ENCODE results near the gene MACF1.

Gene MACF1

DNA sequence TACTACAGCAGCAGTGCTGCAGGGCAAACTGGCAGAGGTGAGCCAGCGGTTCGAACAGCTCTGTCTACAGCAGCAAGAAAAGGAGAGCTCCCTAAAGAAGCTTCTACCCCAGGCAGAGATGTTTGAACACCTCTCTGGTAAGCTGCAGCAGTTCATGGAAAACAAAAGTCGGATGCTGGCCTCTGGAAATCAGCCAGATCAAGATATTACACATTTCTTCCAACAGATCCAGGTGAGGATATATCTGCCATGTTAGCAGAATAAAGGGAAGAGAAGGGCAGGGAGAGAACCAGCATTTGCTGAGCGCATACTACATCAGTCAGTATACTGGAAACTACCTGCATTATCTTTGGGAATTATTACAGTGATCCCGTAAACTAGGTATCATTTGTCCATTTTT lies 157.0 kb downstream of the MACF1 start:
- no peak for DNase-seq

GRCh38 chr1:39363267-39363666 lies 158.8 kb downstream of the MACF1 start:
- no peak for DNase-seq

- DNase-seq: no peak
These were observed 163.6 kb downstream of the MACF1 start for GRCh38 chr1:39368045-39368444.

DNA sequence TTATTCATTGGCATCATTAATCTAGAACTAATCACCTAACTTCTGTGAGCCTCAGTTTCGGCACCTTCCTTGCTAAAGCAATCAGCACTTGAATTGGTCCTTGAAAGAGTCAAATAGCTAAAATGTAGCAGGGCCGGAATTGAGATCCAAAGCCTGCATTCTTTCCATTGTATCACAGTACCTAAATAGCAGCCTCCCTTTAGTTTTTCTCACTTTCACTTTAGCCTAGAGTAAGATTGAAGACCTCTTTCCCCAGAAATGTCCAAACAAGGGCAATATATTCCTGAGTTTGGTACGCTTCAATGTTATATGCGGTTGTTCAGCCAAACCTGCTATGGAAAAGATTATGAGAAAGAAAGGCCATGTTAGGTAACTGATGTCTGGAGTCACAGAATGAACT lies 165.1 kb downstream of the MACF1 start:
- no peak for DNase-seq

DNA sequence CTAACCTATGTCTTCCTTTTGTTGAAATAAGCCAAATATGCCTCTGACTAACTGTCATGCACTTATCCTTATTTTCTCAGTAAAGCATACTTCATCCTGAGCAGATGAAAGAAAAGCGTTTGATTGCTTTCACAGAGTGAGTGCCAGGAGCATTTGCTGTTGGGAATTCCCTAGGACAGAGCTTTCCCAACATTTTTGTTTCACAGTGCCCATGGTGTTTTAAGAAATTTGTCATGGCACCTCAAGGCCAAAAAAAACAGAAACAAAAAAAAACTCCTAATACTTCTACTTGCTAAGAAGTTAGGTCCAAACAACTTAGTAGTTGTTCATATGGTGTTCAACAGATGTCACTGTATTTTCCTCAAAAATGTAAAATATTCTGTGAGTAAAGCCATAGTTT lies 166.1 kb downstream of the MACF1 start:
- DNase-seq: no peak

GRCh38 chr1:39372105-39372504 lies 167.6 kb downstream of the MACF1 start:
- no peak for DNase-seq

GRCh38 chr1:39376656-39377055 lies 172.2 kb downstream of the MACF1 start:
- no peak for DNase-seq

- peak; percentile 14 for DNase-seq
These were observed 173.9 kb downstream of the MACF1 start for GRCh38 chr1:39378377-39378776.

DNA sequence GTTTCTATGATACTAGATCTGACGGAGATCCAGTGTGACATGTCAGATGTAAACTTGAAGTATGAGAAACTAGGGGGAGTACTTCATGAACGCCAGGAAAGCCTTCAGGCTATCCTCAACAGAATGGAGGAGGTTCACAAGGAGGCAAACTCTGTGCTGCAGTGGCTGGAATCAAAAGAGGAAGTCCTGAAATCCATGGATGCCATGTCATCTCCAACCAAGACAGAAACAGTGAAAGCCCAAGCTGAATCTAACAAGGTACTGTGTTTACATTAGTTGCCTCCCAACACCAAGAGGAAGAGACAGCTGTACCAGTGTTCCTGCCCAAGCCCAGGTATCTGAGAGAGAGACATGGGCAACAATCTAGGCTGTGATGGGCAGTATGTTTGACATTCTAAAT lies 174.7 kb downstream of the MACF1 start:
- DNase-seq: no peak

DNA sequence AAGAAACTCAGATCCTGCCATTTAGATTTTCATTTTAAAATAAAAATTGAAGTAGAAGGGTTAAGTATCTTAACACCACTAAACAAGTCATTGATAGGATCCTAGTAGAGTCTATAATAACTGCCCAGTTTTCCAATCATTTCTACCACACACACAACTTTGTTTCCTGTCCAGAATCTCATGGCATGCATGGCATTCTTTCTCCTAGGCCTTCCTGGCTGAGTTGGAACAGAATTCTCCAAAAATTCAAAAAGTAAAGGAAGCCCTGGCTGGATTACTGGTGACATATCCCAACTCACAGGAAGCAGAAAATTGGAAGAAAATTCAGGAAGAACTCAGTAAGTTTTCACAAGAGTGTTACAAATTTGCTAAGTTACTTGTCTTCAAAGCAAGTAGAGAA lies 175.5 kb downstream of the MACF1 start:
- DNase-seq: no peak

- no peak for DNase-seq
These were observed 177.3 kb downstream of the MACF1 start for GRCh38 chr1:39381839-39382238.

- no peak for DNase-seq
These were observed 179.8 kb downstream of the MACF1 start for GRCh38 chr1:39384305-39384704.

- DNase-seq: no peak
These were observed 180.8 kb downstream of the MACF1 start for GRCh38 chr1:39385067-39385988.

GRCh38 chr1:39386997-39387396 lies 182.5 kb downstream of the MACF1 start:
- DNase-seq: no peak

- DNase-seq: no peak
These were observed 183.0 kb downstream of the MACF1 start for GRCh38 chr1:39387452-39387851.

GRCh38 chr1:39391691-39392679 lies 187.5 kb downstream of the MACF1 start:
- no peak for DNase-seq

DNA sequence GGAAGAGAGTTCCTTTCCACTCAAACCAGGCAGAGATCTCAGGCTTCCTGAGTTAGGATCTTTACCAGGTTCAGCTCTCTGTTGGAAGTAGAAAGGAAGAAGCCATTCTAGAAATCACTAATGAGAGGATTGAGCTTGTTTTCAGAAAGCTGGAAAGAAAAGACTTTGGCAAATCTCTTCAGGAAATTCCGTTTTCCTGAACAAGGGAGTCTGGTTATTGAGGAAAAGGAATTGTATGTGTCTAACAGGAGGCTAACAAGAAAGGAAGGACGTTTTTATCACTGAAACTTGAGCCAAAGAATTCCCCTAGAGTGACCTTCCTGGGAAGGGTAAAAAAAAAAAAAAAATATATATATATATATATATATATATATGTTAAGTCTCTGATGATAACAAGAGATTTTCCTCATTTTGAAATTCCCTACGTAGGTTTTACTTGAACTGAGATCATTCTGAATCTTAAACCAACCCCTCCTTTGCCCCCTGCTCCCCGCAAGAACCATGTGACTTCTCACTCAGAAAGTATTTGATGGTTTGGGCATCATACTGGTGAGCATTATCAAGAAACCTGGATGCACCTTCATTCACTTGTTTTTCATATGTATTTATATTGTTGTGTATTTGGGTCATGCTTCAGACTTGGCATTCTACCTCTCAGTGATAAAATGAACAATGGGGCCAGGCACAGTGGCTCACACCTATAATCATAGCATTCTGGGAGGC lies 188.5 kb downstream of the MACF1 start:
- no peak for DNase-seq

DNA sequence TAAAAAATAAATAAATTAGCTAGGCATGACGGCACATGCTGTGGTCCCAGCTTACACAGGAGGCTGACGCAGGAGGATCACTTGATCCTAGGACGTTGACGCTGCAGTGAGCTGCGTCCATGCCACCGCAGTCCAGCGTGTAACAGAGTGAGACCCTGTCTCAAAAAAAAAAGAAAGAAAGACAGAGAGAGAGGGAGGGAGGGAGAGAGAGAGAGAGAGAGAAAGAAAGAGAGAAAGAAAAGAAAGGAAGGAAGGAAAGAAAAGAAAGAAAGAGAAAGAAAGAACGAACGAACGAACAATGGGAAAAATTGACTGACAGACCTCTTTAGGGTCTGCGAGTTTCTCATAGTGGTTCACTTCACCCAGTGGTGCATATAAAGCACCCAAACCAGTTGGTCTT lies 189.2 kb downstream of the MACF1 start:
- no peak for DNase-seq

DNA sequence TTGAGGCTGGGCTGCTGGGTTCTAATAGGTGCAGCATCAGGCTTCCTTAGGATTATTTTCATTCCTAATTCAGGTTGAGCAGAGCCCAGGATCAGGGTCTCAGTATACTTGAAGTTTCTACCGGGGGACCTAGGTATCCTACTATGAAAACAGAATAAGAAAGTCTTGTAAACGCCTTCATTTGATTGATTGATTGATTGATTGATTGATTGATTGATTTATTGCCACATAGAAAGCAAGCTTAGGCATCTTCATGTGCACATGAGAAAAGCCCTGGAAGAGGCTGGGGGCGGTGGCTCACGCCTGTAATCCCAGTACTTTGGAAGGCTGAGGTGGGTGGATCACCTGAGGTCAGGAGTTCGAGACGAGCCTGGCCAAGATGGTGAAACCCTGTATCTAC lies 189.6 kb downstream of the MACF1 start:
- DNase-seq: no peak

- DNase-seq: peak; percentile 6
These were observed 190.1 kb downstream of the MACF1 start for GRCh38 chr1:39394598-39394997.

DNA sequence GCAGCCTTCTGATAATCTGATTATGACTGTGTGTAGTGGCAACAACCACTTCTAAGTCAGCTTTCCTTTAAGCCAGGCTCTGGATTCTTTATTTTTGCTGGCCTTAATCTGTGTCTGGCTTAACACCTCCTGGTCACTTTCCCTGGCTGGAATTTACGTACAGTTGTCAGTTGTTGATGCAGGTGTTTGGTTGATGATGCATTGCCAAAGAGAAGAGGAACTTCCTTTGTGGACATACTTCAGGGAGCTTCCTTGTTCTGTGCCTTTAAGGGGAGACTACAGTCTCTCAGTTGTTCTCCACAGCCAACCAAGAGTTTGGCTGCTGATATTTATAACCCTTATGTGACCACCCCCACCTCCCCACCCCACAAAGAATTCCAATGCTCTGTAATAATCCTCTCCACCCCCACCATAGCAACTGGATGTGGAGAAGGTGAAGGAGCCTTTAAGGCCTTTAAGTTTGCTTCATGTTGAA lies 190.9 kb downstream of the MACF1 start:
- no peak for DNase-seq

DNA sequence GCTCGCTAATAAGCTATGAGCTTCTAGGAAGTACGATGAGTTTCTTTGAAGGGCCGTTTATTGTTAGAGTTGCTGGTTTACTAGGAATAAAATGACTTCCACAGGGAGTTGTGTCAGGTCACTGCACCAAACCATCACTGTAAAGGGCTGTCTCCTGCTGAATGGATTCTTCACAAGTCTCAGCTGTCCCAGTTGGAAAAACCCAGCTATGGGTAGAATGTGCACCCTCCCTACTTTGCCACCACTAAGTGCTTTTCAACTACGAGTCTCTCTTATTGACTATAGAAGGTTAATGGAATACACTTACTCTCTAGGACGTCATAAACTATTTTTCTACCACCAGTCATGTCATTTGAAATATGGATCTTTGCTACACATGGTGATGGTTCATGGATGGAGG lies 192.2 kb downstream of the MACF1 start:
- DNase-seq: no peak

GRCh38 chr1:39397487-39397886 lies 193.0 kb downstream of the MACF1 start:
- no peak for DNase-seq
